SU-DHL-6 (cell line): ENCODE data around the gene ANKRD55.

ENCODE experiments used
- H2AFZ ChIP-seq: fragments of 200-600 bp; sonication (generic); 2 replicates; pipeline ENCODE4 v1.6.1; 2014; ENCODE audit warnings: low read depth, mild to moderate bottlenecking, moderate library complexity, mixed read lengths, antibody characterized with exemption, low read length; ENCODE audit not compliant: severe bottlenecking
- H3F3A ChIP-seq: fragments of 200-600 bp; shearing (Covaris generic); 2 replicates; pipeline ENCODE4 v1.6.0; 2016; ENCODE audit warnings: antibody characterized with exemption, mild to moderate bottlenecking; ENCODE audit not compliant: insufficient read depth
- H3K27ac ChIP-seq: fragments of 200-600 bp; sonication (generic); 2 replicates; pipeline ENCODE4 v1.5.1; 2016; ENCODE audit warnings: low read depth, mild to moderate bottlenecking, low read length, moderate library complexity, mixed read lengths
- H3K27me3 ChIP-seq: fragments of 200-600 bp; sonication (generic), shearing (Covaris generic); 2 replicates; pipeline ENCODE4 v1.6.0; 2014; ENCODE audit warnings: mild to moderate bottlenecking, low read length
- H3K36me3 ChIP-seq: fragments of 200-600 bp; sonication (generic); 2 replicates; pipeline ENCODE4 v1.6.1; 2014; ENCODE audit warnings: mild to moderate bottlenecking, low read length, mixed read lengths
- H3K4me2 ChIP-seq: fragments of 300-600, 200-600 bp; shearing (Covaris generic), sonication (generic); 2 replicates; pipeline ENCODE4 v1.6.0; 2014; ENCODE audit warnings: low read length, low read depth, mild to moderate bottlenecking; ENCODE audit not compliant: poor library complexity, severe bottlenecking
- H3K4me3 ChIP-seq: fragments of 200-600 bp; sonication (generic); 2 replicates; pipeline ENCODE4 v1.5.1; 2014; ENCODE audit warnings: antibody characterized with exemption, low read length, mild to moderate bottlenecking, mixed read lengths; ENCODE audit not compliant: insufficient read depth, poor library complexity, severe bottlenecking
- H3K79me2 ChIP-seq: fragments of 200-600 bp; sonication (generic); 2 replicates; pipeline ENCODE4 v1.6.1; 2014; ENCODE audit warnings: mild to moderate bottlenecking, low read length, moderate library complexity; ENCODE audit not compliant: insufficient read depth
- H3K9ac ChIP-seq: fragments of 200-600 bp; sonication (generic); 2 replicates; pipeline ENCODE4 v1.7.0; 2014; ENCODE audit warnings: mild to moderate bottlenecking, low read length
- H3K9me2 ChIP-seq: fragments of 200-600 bp; sonication (generic); replicated peaks from 2 replicates; pipeline ENCODE4 v1.6.1; 2014; ENCODE audit warnings: low read length; ENCODE audit not compliant: insufficient read depth
- H3K9me3 ChIP-seq: fragments of 200-600 bp; sonication (generic); 2 replicates; pipeline ENCODE4 v1.6.1; 2014; ENCODE audit warnings: low read length, mixed read lengths; ENCODE audit not compliant: insufficient read depth
- H4K20me1 ChIP-seq: fragments of 200-600 bp; sonication (generic); 2 replicates; pipeline ENCODE4 v1.6.1; 2014; ENCODE audit warnings: low read depth, mild to moderate bottlenecking, antibody characterized with exemption, low read length, moderate library complexity, mixed read lengths
- CTCF ChIP-seq: fragments of 200-600 bp; sonication (generic); IDR thresholded peaks from one replicate; pipeline ENCODE4 v1.5.1; 2017; ENCODE audit warnings: antibody characterized with exemption, mild to moderate bottlenecking, low read length, moderate library complexity; ENCODE audit not compliant: insufficient read depth, poor library complexity, severe bottlenecking
- EZH2phosphoT487 ChIP-seq: fragments of 200-600 bp; sonication (generic), shearing (Covaris generic); conservative IDR thresholded peaks from 2 replicates; pipeline ENCODE4 v1.6.1; 2018; ENCODE audit warnings: mild to moderate bottlenecking, antibody characterized with exemption, low read length, moderate library complexity, mixed read lengths

The ANKRD55 gene

GRCh38 chr5:56166671-56167385 is 66.3 kb downstream of the ANKRD55 start:
- no peaks in the 10 kb centered on the region for H3K9me3 ChIP-seq
- H3K79me2 ChIP-seq: no peaks in the 10 kb centered on the region
- no peak overlapping the region for H2AFZ ChIP-seq
- no peaks in the 10 kb centered on the region for H3K36me3 ChIP-seq
- TF ChIP-seq EZH2phosphoT487 (no peak), CTCF (no peak)
- H3K9me2 ChIP-seq: no peaks in the 10 kb centered on the region
- H4K20me1 ChIP-seq: no peaks in the 10 kb centered on the region
- no peak overlapping the region for H3K4me3 ChIP-seq
- H3K27ac ChIP-seq: no peak overlapping the region
- no peak overlapping the region for H3K9ac ChIP-seq
- no peaks in the 10 kb centered on the region for H3F3A ChIP-seq
- H3K4me2 ChIP-seq: no peak overlapping the region
- no peaks in the 10 kb centered on the region for H3K27me3 ChIP-seq

- H3K9ac ChIP-seq: no peak overlapping the region
- H3K79me2 ChIP-seq: no peaks in the 10 kb centered on the region
- no peak overlapping the region for H3K27ac ChIP-seq
- H3K27me3 ChIP-seq: no peaks in the 10 kb centered on the region
- H3F3A ChIP-seq: no peaks in the 10 kb centered on the region
- no peak overlapping the region for H2AFZ ChIP-seq
- H3K4me3 ChIP-seq: no peak overlapping the region
- H3K4me2 ChIP-seq: no peak overlapping the region
- TF ChIP-seq CTCF (no peak), EZH2phosphoT487 (no peak)
- no peaks in the 10 kb centered on the region for H3K9me2 ChIP-seq
- no peaks in the 10 kb centered on the region for H3K36me3 ChIP-seq
- no peaks in the 10 kb centered on the region for H3K9me3 ChIP-seq
- no peaks in the 10 kb centered on the region for H4K20me1 ChIP-seq
Observed at GRCh38 chr5:56164376-56164775, 68.8 kb downstream of the ANKRD55 start.

GRCh38 chr5:56161927-56162326 is 71.2 kb downstream of the ANKRD55 start:
- H4K20me1 ChIP-seq: no peaks in the 10 kb centered on the region
- H3F3A ChIP-seq: no peaks in the 10 kb centered on the region
- H3K4me2 ChIP-seq: no peak overlapping the region
- H3K79me2 ChIP-seq: no peaks in the 10 kb centered on the region
- no peak overlapping the region for H2AFZ ChIP-seq
- H3K9me3 ChIP-seq: no peaks in the 10 kb centered on the region
- no peaks in the 10 kb centered on the region for H3K36me3 ChIP-seq
- no peak overlapping the region for H3K9ac ChIP-seq
- H3K27me3 ChIP-seq: no peaks in the 10 kb centered on the region
- H3K9me2 ChIP-seq: no peaks in the 10 kb centered on the region
- no peak overlapping the region for H3K4me3 ChIP-seq
- H3K27ac ChIP-seq: no peak overlapping the region
- TF ChIP-seq EZH2phosphoT487 (no peak), CTCF (no peak)
